Left ventricle myocardium inferior (tissue), 1 donor: ENCODE measurements around the gene PEX16. TPM values are rescaled to one million over a fixed set of nuclear protein-coding genes. Genes with fewer than 3 reads are reported as not detected.

ENCODE experiments used
- DNase-seq: peaks from one replicate; pipeline ENCODE4 v3.0.0-alpha.2; 2020
- H3K27ac ChIP-seq: fragments of 200-600 bp; replicated peaks from 2 replicates; pipeline ENCODE4 v1.8.0; 2021
- H3K27me3 ChIP-seq: fragments of 200-600 bp; 2 replicates; pipeline ENCODE4 v1.8.0; 2021; ENCODE audit warnings: low read depth
- H3K36me3 ChIP-seq: fragments of 200-600 bp; 2 replicates; pipeline ENCODE4 v1.8.0; 2021
- H3K4me1 ChIP-seq: fragments of 200-600 bp; 2 replicates; pipeline ENCODE4 v1.8.0; 2021
- H3K4me3 ChIP-seq: fragments of 200-600 bp; 2 replicates; pipeline ENCODE4 v1.8.0; 2021; ENCODE audit warnings: mild to moderate bottlenecking, moderate library complexity
- H3K9me3 ChIP-seq: fragments of 200-600 bp; replicated peaks from 2 replicates; pipeline ENCODE4 v1.8.0; 2021
- CTCF ChIP-seq: fragments of 200-600 bp; IDR thresholded peaks from 2 replicates; pipeline ENCODE4 v1.8.0; 2021; ENCODE audit warnings: antibody characterized with exemption, mild to moderate bottlenecking, borderline replicate concordance
- intact Hi-C: fragments of 100-400 bp; cut with micrococcal nuclease; formaldehyde crosslinking; loops from one replicate; pipeline ENCODE4 v1.11.0; 2022
- total RNA-seq: library from RNA; stranded (reverse); fragmentation: NEBNext Ultra II Directional; extraction: Animal tissue kit (Norgen Biotek cat#: 25700); gene quantifications from one replicate; pipeline ENCODE4 v1.2.1, GENCODE V29; 2021
- donor health status: DM: no; HTN: yes; CAD: no; lungs with severe emphysema.

PEX16 gene
- total RNA-seq, 1 donor from 2014 or later, result 10.9 TPM

GRCh38 chr11:45913942-45914635 lies 3.6 kb downstream of the PEX16 start:
- H3K9me3 ChIP-seq, result no peaks in the 10 kb centered on the region
- no peak for TF ChIP-seq CTCF
- H3K36me3 ChIP-seq, result peaks cover 69% of the 10 kb centered on the region
- intact Hi-C loops, result no loop called here
- peaks cover 31% of the 10 kb centered on the region for H3K4me1 ChIP-seq
- H3K4me3 ChIP-seq, result no peak overlapping the region
- no peaks in the 10 kb centered on the region for H3K27me3 ChIP-seq
- H3K27ac ChIP-seq, result no peak overlapping the region
- no peak for DNase-seq

GRCh38 chr11:45913514-45913913 lies 4.2 kb downstream of the PEX16 start:
- intact Hi-C loops, result no loop called here
- H3K9me3 ChIP-seq, result no peaks in the 10 kb centered on the region
- no peaks in the 10 kb centered on the region for H3K27me3 ChIP-seq
- H3K4me1 ChIP-seq, result peaks cover 26% of the 10 kb centered on the region
- no peak overlapping the region for H3K27ac ChIP-seq
- H3K36me3 ChIP-seq, result peaks cover 69% of the 10 kb centered on the region
- TF ChIP-seq CTCF, result no peak
- no peak overlapping the region for H3K4me3 ChIP-seq
- DNase-seq, result no peak

GRCh38 chr11:45910623-45911022 lies 7.1 kb downstream of the PEX16 start:
- H3K4me3 ChIP-seq, result no peak overlapping the region
- no peaks in the 10 kb centered on the region for H3K9me3 ChIP-seq
- H3K27me3 ChIP-seq, result no peaks in the 10 kb centered on the region
- peaks cover 62% of the 10 kb centered on the region for H3K36me3 ChIP-seq
- TF ChIP-seq CTCF, result no peak
- peaks cover 5% of the 10 kb centered on the region for H3K4me1 ChIP-seq
- no peak for DNase-seq
- H3K27ac ChIP-seq, result no peak overlapping the region
- intact Hi-C loops, result no loop called here

GRCh38 chr11:45909594-45910475 lies 7.8 kb downstream of the PEX16 start:
- H3K4me3 ChIP-seq, result no peak overlapping the region
- intact Hi-C loops, result no loop called here
- no peaks in the 10 kb centered on the region for H3K27me3 ChIP-seq
- no peaks in the 10 kb centered on the region for H3K9me3 ChIP-seq
- no peak overlapping the region for H3K27ac ChIP-seq
- no peak for TF ChIP-seq CTCF
- peaks cover 55% of the 10 kb centered on the region for H3K36me3 ChIP-seq
- peaks cover 4% of the 10 kb centered on the region for H3K4me1 ChIP-seq
- no peak for DNase-seq

GRCh38 chr11:45907911-45908370 lies 9.7 kb downstream of the PEX16 start:
- peaks cover 38% of the 10 kb centered on the region for H3K36me3 ChIP-seq
- no peak for TF ChIP-seq CTCF
- H3K27ac ChIP-seq, result no peak overlapping the region
- no peaks in the 10 kb centered on the region for H3K9me3 ChIP-seq
- no peaks in the 10 kb centered on the region for H3K27me3 ChIP-seq
- intact Hi-C loops, result no loop called here
- peaks cover 4% of the 10 kb centered on the region for H3K4me1 ChIP-seq
- H3K4me3 ChIP-seq, result no peak overlapping the region
- DNase-seq, result no peak
